IMR-90 (cell line): ENCODE measurements around the gene PITX1. TPM values are rescaled to one million over a fixed set of nuclear protein-coding genes. Genes with fewer than 3 reads are reported as not detected.

Experiments
- ATAC-seq: fragments of 200-7000 bp; cut with Tn5 transposase; 2 replicates; pipeline ENCODE4 v1.9.1; 2020; ENCODE audit warnings: low read depth, mild to moderate bottlenecking, moderate library complexity
- BruUV-seq: library from RNA; stranded (reverse); fragments of 400-500 nt; replicated peaks from 2 replicates; lab custom pipeline; 2021; lab: Mats Ljungman, UMichigan
- CTCF ChIA-PET: fragments of 300-600 bp; formaldehyde crosslinking; extraction: SDS; loops from one replicate; lab custom pipeline; 2021; ENCODE audit warnings: antibody characterized with exemption; lab: Yijun Ruan, JAX
- POLR2A ChIA-PET: fragments of 300-600 bp; sonication (Branson Sonifier 250); formaldehyde crosslinking; loops from one replicate; lab custom pipeline; 2022; ENCODE audit warnings: antibody characterized with exemption; ENCODE audit not compliant: unreplicated experiment; lab: Charles Lee
- DNase-seq: peaks from one replicate; pipeline ENCODE4 v3.0.0; 2013
- H2AFZ ChIP-seq: replicated peaks from 2 replicates; pipeline ENCODE3; 2013; ENCODE audit warnings: low read length, mild to moderate bottlenecking; ENCODE audit not compliant: poor library complexity
- H2AK5ac ChIP-seq: 2 replicates; pipeline ENCODE4 v1.6.1; 2013; ENCODE audit warnings: low read depth, low read length, inconsistent platforms
- H2AK9ac ChIP-seq: replicated peaks from 2 replicates; pipeline ENCODE3; 2013; ENCODE audit warnings: mild to moderate bottlenecking, low read depth, low read length, moderate library complexity; ENCODE audit not compliant: poor library complexity
- H2BK120ac ChIP-seq: 2 replicates; pipeline ENCODE4 v1.6.1; 2013; ENCODE audit warnings: low read depth, low read length, inconsistent platforms
- H2BK15ac ChIP-seq: 3 replicates; pipeline ENCODE4 v1.6.1; 2013; ENCODE audit warnings: low read depth, low read length, inconsistent platforms
- H2BK20ac ChIP-seq: 2 replicates; pipeline ENCODE4 v1.6.1; 2013; ENCODE audit warnings: low read depth, mild to moderate bottlenecking, inconsistent platforms, low read length, moderate library complexity
- H2BK5ac ChIP-seq: 2 replicates; pipeline ENCODE4 v1.6.1; 2013; ENCODE audit warnings: mild to moderate bottlenecking, low read depth, low read length, inconsistent platforms; ENCODE audit not compliant: poor library complexity, severe bottlenecking
- H3K14ac ChIP-seq: replicated peaks from 2 replicates; pipeline ENCODE4 v1.6.1; 2013; ENCODE audit warnings: low read depth, low read length, inconsistent platforms
- H3K18ac ChIP-seq: 2 replicates; pipeline ENCODE4 v1.6.1; 2013; ENCODE audit warnings: low read depth, low read length, control low read depth
- H3K23ac ChIP-seq: 2 replicates; pipeline ENCODE4 v1.6.1; 2013; ENCODE audit warnings: low read depth, low read length, inconsistent platforms
- H3K27ac ChIP-seq: 2 replicates; pipeline ENCODE4 v1.5.1; 2013; ENCODE audit warnings: mild to moderate bottlenecking, control low read depth, low read length; ENCODE audit not compliant: insufficient read depth
- H3K27me3 ChIP-seq: 2 replicates; pipeline ENCODE4 v1.6.1; 2013; ENCODE audit warnings: low read length; ENCODE audit not compliant: control insufficient read depth, insufficient read depth
- H3K36me3 ChIP-seq: 2 replicates; pipeline ENCODE4 v1.6.1; 2013; ENCODE audit warnings: low read length, mixed read lengths; ENCODE audit not compliant: control insufficient read depth, insufficient read depth
- H3K4ac ChIP-seq: 2 replicates; pipeline ENCODE4 v1.6.1; 2013; ENCODE audit warnings: low read depth, low read length, inconsistent platforms
- H3K4me1 ChIP-seq: 2 replicates; pipeline ENCODE4 v1.6.1; 2013; ENCODE audit warnings: low read length, mixed read lengths; ENCODE audit not compliant: control insufficient read depth, insufficient read depth
- H3K4me2 ChIP-seq: 2 replicates; pipeline ENCODE4 v1.6.1; 2013; ENCODE audit warnings: low read depth, mild to moderate bottlenecking, control low read depth, low read length, moderate library complexity
- H3K4me3 ChIP-seq: 2 replicates; pipeline ENCODE4 v1.5.1; 2013; ENCODE audit warnings: low read depth, mild to moderate bottlenecking, control low read depth, low read length, moderate library complexity; ENCODE audit not compliant: insufficient read depth
- H3K56ac ChIP-seq: 2 replicates; pipeline ENCODE4 v1.6.1; 2013; ENCODE audit warnings: low read length, inconsistent platforms; ENCODE audit not compliant: insufficient read depth; ENCODE audit errors: extremely low read depth
- H3K79me1 ChIP-seq, 2 experiments: 2 replicates each; pipeline ENCODE4 v1.6.1; 2013; ENCODE audit warnings: low read length in 2 of 2, inconsistent platforms in 1 of 2, low read depth in 1 of 2
- H3K9ac ChIP-seq: 2 replicates; pipeline ENCODE4 v1.6.1; 2013; ENCODE audit warnings: low read depth, low read length, control low read depth
- H3K9me1 ChIP-seq: 2 replicates; pipeline ENCODE4 v1.6.1; 2013; ENCODE audit warnings: low read length, inconsistent platforms; ENCODE audit not compliant: insufficient read depth
- H3K9me3 ChIP-seq: 2 replicates; pipeline ENCODE4 v1.6.1; 2013; ENCODE audit warnings: low read length; ENCODE audit not compliant: control insufficient read depth, insufficient read depth
- H4K20me1 ChIP-seq: 2 replicates; pipeline ENCODE4 v1.6.1; 2013; ENCODE audit warnings: low read length, inconsistent platforms; ENCODE audit not compliant: insufficient read depth
- H4K5ac ChIP-seq: 2 replicates; pipeline ENCODE4 v1.6.1; 2013; ENCODE audit warnings: mild to moderate bottlenecking, low read depth, low read length, control low read depth
- H4K8ac ChIP-seq, 2 experiments: 2 replicates each; pipeline ENCODE4 v1.6.1; 2013; ENCODE audit warnings: low read depth in 2 of 2, low read length in 2 of 2, control low read depth in 1 of 2, inconsistent platforms in 1 of 2
- H4K91ac ChIP-seq: 2 replicates; pipeline ENCODE4 v1.6.1; 2013; ENCODE audit warnings: low read depth, low read length, inconsistent platforms; ENCODE audit not compliant: insufficient read depth
- BHLHE40 ChIP-seq: fragments of 150-350 bp; IDR thresholded peaks from 2 replicates; pipeline ENCODE4 v1.6.1; 2016; ENCODE audit warnings: mild to moderate bottlenecking, low read depth, low read length
- CEBPB ChIP-seq: IDR thresholded peaks from 2 replicates; pipeline ENCODE4 v1.6.1; 2012; ENCODE audit warnings: low read depth, low read length, improper control_type of control experiment
- CHD1 ChIP-seq: IDR thresholded peaks from 2 replicates; pipeline ENCODE4 v1.6.1; 2012; ENCODE audit warnings: low read depth, low read length, improper control_type of control experiment
- CTCF ChIP-seq: conservative IDR thresholded peaks from 2 replicates; pipeline ENCODE4 v1.5.1; 2012; ENCODE audit warnings: mild to moderate bottlenecking, low read depth, low read length, improper control_type of control experiment
- ELK1 ChIP-seq: fragments of 150-350 bp; IDR thresholded peaks from 2 replicates; pipeline ENCODE4 v1.6.1; 2016; ENCODE audit warnings: low read depth, mild to moderate bottlenecking, low read length, moderate library complexity, borderline replicate concordance
- FOS ChIP-seq: fragments of 150-350 bp; IDR thresholded peaks from 2 replicates; pipeline ENCODE4 v1.6.1; 2016; ENCODE audit warnings: low read depth, low read length
- MAFK ChIP-seq: IDR thresholded peaks from 2 replicates; pipeline ENCODE4 v1.6.1; 2012; ENCODE audit warnings: low read depth, low read length, improper control_type of control experiment
- MAZ ChIP-seq: IDR thresholded peaks from 2 replicates; pipeline ENCODE4 v1.6.1; 2012; ENCODE audit warnings: low read depth, mild to moderate bottlenecking, low read length, improper control_type of control experiment, moderate library complexity, borderline replicate concordance
- MXI1 ChIP-seq: IDR thresholded peaks from 2 replicates; pipeline ENCODE4 v1.6.1; 2012; ENCODE audit warnings: low read depth, mild to moderate bottlenecking, low read length, moderate library complexity, borderline replicate concordance
- NFE2L2 ChIP-seq: fragments of 150-350 bp; IDR thresholded peaks from 2 replicates; pipeline ENCODE4 v1.6.1; 2016; ENCODE audit warnings: low read depth, mild to moderate bottlenecking, low read length
- POLR2A ChIP-seq: IDR thresholded peaks from 2 replicates; pipeline ENCODE4 v1.6.1; 2012; ENCODE audit warnings: mild to moderate bottlenecking, low read depth, low read length
- RAD21 ChIP-seq: IDR thresholded peaks from 2 replicates; pipeline ENCODE4 v1.6.1; 2012; ENCODE audit warnings: low read length, improper control_type of control experiment
- RCOR1 ChIP-seq: IDR thresholded peaks from 2 replicates; pipeline ENCODE4 v1.6.1; 2012; ENCODE audit warnings: mild to moderate bottlenecking, low read length, improper control_type of control experiment; ENCODE audit not compliant: insufficient replicate concordance
- RFX5 ChIP-seq: IDR thresholded peaks from 2 replicates; pipeline ENCODE4 v1.8.0; 2012; ENCODE audit warnings: low read depth, mild to moderate bottlenecking, low read length, moderate library complexity
- SMC3 ChIP-seq: fragments of 150-350 bp; IDR thresholded peaks from 2 replicates; pipeline ENCODE4 v1.6.1; 2016; ENCODE audit warnings: low read depth, mild to moderate bottlenecking, antibody characterized with exemption, low read length, moderate library complexity
- USF2 ChIP-seq: fragments of 150-350 bp; IDR thresholded peaks from 2 replicates; pipeline ENCODE4 v1.6.1; 2017; ENCODE audit warnings: mild to moderate bottlenecking, antibody characterized with exemption, low read length, low read depth
- WGBS, 2 experiments: methylation state at CpG; one replicate each; pipeline versions ENCODE4 v1.1.5 to v1.1.7; 2013; ENCODE audit warnings: missing lambda C conversion rate in 2 of 2; ENCODE audit not compliant: insufficient read length in 1 of 2; ENCODE audit errors: extremely low coverage in 2 of 2; 5-methylcytosine and 5-hydroxymethylcytosine counted together
- dilution Hi-C: fragments of 300-500 bp; cut with HindIII; formaldehyde crosslinking; loops from one replicate; pipeline ENCODE4 v1.14.3; 2018; ENCODE audit warnings: low sequenced_read_pairs; ENCODE audit not compliant: unreplicated experiment
- in situ Hi-C: fragments of 300-500 bp; cut with MboI; formaldehyde crosslinking; loops from 3 replicates; pipeline ENCODE4 v1.14.3; 2019; ENCODE audit warnings: low sequenced_read_pairs, inconsistent platforms, mixed read lengths
- intact Hi-C: fragments of 100-400 bp; cut with micrococcal nuclease; formaldehyde crosslinking; loops from 2 replicates; pipeline ENCODE4 v1.10.0; 2022
- polyA plus RNA-seq, 3 experiments: library from polyadenylated mRNA; depleted of rRNA; stranded (reverse); fragments of >200 nt; gene quantifications; 2 replicates each; pipeline ENCODE4 v1.2.3, GENCODE V29; 2012; ENCODE audit warnings: low replicate concordance in 1 of 3
- total RNA-seq: library from RNA; depleted of rRNA; stranded (reverse); fragments of >200 nt; gene quantifications from 2 replicates; pipeline ENCODE4 v1.2.3, GENCODE V29; 2012

Gene PITX1
- total and polyA plus RNA-seq, 2 of the 4 experiments (the other 2 are of a cell fraction), result 10.4 to 29.8 TPM

GRCh38 chr5:135064235-135064570 is 30.2 kb upstream of the PITX1 start:
- Histone ChIP-seq H3K27me3 (peaks cover 6% of the 10 kb centered on the region; the same call in 1 of the 2 replicates), H4K5ac (no peak overlapping the region), H3K4me1 (no peaks in the 10 kb centered on the region), H3K4me2 (no peak overlapping the region), H4K91ac (no peak overlapping the region), H4K8ac (no peak overlapping the region), H2AFZ (peak overlapping the region; percentile 26), H3K4ac (no peak overlapping the region), H3K56ac (no peak overlapping the region), H3K23ac (no peak overlapping the region), H3K9me3 (no peaks in the 10 kb centered on the region), H4K20me1 (no peaks in the 10 kb centered on the region), H3K36me3 (no peaks in the 10 kb centered on the region; the same call in 1 of the 2 replicates), H3K27ac (no peak overlapping the region), H2AK5ac (no peak overlapping the region), H3K9me1 (0 out of 2 replicates have a peak, but pooled peaks cover 7% of the 10 kb centered on the region), H3K14ac (no peak overlapping the region), H3K4me3 (no peak overlapping the region), H2AK9ac (peak overlapping the region; percentile 7), H2BK20ac (no peak overlapping the region), H2BK5ac (no peak overlapping the region), H3K18ac (no peak overlapping the region), H2BK15ac (no peak overlapping the region), H3K79me1 (no peaks in the 10 kb centered on the region), H3K9ac (no peak overlapping the region), H2BK120ac (no peak overlapping the region)
- dilution Hi-C loops (no loop called here), intact Hi-C loops (no loop called here), in situ Hi-C loops (no loop called here)
- ATAC-seq, result 0 out of 2 replicates have a peak, but pooled peaks have one; percentile 16
- BruUV-seq, result no TSS peak
- TF ChIP-seq MAFK (no peak), CTCF (no peak), CEBPB (no peak), MXI1 (no peak), ELK1 (no peak), CHD1 (no peak), POLR2A (no peak), BHLHE40 (no peak), RCOR1 (no peak), RFX5 (no peak), FOS (no peak), SMC3 (no peak), MAZ (no peak), NFE2L2 (no peak), RAD21 (no peak), USF2 (no peak)
- ChIA-PET CTCF (no interaction called here), POLR2A (no interaction called here)
- no peak for DNase-seq
- WGBS, 2 experiments, result no CpG with 5 or more reads among the region's 4 CpGs
